ENCODE data around the gene SLC2A11. TPM values are rescaled to one million over a fixed set of nuclear protein-coding genes. Genes with fewer than 3 reads are reported as not detected.
A peak's percentile ranks its signal among the peaks of the same experiment; 100 is the strongest.

SLC2A11 gene
- total RNA-seq, 4 donors from 2014 or later: 3.2 to 12.5 (median 8.7) TPM

DNA sequence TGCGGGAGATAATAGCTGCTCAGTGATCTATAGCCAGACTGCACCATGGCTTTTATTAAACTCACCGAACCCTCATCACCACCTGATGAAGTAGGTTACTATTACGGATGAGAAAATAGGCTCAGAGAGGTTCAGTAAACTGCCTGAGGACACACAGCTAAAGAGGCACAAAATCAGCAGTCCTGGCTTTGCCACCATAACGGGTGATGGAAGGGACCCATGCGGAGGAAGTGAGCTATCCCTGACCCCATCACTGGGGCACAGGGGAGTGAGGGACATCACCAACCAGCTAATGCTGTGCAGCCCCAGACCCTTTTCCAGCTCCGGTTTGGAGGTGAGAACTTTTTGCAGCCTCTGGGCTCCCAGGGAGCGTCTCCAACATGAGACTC is 11.6 kb upstream of the SLC2A11 start:
- Histone ChIP-seq H3K27me3 (no peaks in the 10 kb centered on the region), H3K27ac (no peak overlapping the region), H3K36me3 (no peaks in the 10 kb centered on the region), H3K4me1 (peaks cover 25% of the 10 kb centered on the region), H3K4me3 (no peak overlapping the region), H3K9me3 (no peaks in the 10 kb centered on the region)
- no peak for TF ChIP-seq EP300 (IDR thresholded peaks at IDR 0.05)
- no peak for TF ChIP-seq POLR2AphosphoS5 (IDR thresholded peaks at IDR 0.05)
- TF ChIP-seq POLR2A (IDR thresholded peaks at IDR 0.05): no peak
- TF ChIP-seq, protein P1, sequence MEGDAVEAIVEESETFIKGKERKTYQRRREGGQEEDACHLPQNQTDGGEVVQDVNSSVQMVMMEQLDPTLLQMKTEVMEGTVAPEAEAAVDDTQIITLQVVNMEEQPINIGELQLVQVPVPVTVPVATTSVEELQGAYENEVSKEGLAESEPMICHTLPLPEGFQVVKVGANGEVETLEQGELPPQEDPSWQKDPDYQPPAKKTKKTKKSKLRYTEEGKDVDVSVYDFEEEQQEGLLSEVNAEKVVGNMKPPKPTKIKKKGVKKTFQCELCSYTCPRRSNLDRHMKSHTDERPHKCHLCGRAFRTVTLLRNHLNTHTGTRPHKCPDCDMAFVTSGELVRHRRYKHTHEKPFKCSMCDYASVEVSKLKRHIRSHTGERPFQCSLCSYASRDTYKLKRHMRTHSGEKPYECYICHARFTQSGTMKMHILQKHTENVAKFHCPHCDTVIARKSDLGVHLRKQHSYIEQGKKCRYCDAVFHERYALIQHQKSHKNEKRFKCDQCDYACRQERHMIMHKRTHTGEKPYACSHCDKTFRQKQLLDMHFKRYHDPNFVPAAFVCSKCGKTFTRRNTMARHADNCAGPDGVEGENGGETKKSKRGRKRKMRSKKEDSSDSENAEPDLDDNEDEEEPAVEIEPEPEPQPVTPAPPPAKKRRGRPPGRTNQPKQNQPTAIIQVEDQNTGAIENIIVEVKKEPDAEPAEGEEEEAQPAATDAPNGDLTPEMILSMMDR (IDR thresholded peaks at IDR 0.05): no peak
- WGBS: 61% methylated on average over 6 of the region's 7 CpGs
- DNase-seq (ENCODE audit: low spot score in 2 of 2): no peak

DNA sequence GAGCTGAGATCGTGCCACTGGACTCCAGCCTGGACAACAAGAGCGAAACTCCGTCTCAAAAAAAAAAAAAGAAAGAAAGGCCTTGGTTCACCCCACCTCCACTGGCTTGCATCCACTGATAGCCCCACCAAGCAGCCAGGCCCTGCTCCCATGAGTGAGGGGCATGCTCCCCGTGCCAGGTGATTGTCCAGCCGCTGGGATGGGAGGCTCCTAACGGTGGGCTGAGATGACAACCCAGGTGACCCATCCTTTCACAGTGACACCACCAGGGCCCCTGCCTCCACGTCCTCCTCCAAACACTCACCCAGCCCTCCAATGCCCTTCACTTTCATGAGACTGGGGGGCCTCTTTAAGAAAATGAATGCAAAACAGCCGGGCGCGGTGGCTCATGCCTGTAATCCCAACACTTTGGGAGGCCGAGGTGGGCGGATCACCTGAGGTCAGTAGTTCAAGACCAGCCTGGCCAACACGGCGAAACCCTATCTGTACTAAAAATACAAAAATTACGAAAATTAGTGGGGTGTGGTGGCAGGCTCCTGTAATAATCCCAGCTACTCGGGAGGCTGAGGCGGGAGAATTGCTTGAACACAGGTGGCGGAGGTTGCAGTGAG is 10.3 kb upstream of the SLC2A11 start:
- Histone ChIP-seq H3K36me3 (no peaks in the 10 kb centered on the region), H3K4me3 (no peak overlapping the region), H3K4me1 (peaks cover 25% of the 10 kb centered on the region), H3K27ac (no peak overlapping the region), H3K27me3 (no peaks in the 10 kb centered on the region), H3K9me3 (no peaks in the 10 kb centered on the region)
- no peak for TF ChIP-seq POLR2A (IDR thresholded peaks at IDR 0.05)
- TF ChIP-seq POLR2AphosphoS5 (IDR thresholded peaks at IDR 0.05): no peak
- TF ChIP-seq, protein P1 (IDR thresholded peaks at IDR 0.05): no peak
- no peak for TF ChIP-seq EP300 (IDR thresholded peaks at IDR 0.05)
- DNase-seq (ENCODE audit: low spot score in 2 of 2): no peak
- WGBS: 85% methylated on average over 18 of the region's 18 CpGs

DNA sequence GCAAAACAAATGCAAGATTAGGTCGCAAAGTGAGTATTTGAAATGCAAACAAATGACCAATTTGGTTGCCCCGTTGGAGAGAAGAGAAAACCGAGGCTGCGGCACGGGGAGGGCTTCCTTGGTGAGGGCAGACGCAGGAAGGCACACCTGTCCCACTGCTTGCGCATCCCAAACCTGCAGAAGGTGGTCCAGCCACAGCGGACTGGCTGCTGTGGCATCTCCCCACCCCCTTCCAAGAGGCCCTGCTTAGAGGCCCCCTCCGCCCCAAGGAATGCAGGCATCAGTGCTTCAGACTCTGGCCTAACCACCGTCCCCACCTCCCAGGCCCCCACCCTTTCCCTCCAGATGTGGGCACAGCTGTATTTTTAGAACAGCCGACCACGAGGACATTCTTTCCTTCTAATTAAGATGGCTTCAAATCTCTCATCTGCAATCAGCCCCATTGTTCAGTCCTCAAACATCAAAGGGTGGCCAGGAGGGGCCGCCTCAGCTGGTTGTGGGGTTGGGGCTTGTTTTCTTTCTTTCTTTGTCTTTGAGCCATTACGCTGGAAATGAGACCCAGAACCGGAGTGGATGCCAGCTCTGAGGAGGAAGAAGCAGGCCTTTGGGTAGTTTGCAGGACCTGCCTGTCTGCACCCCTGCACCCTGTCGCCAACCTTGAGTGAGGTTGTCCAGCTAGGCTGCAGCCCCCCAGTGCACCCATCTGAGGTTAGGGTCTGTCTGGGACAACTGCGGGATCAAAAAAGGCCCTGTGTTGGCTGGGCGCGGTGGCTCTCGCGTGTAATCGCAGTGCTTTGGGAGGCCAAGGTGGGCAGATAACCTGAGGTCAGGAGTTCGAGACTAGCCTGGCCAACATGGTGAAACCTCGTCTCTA is 9.4 kb upstream of the SLC2A11 start:
- TF ChIP-seq POLR2AphosphoS5 (IDR thresholded peaks at IDR 0.05) (no peak), EP300 (IDR thresholded peaks at IDR 0.05) (no peak)
- Histone ChIP-seq H3K9me3 (no peaks in the 10 kb centered on the region), H3K36me3 (no peaks in the 10 kb centered on the region), H3K4me1 (peaks cover 25% of the 10 kb centered on the region), H3K27ac (no peak overlapping the region), H3K27me3 (no peaks in the 10 kb centered on the region), H3K4me3 (no peak overlapping the region)
- DNase-seq (ENCODE audit: low spot score in 2 of 2): no peak
- WGBS: 73% methylated on average over 18 of the region's 24 CpGs

- WGBS: 31% methylated on average over 27 of the region's 62 CpGs
- H3K36me3 ChIP-seq: no peaks in the 10 kb centered on the region
- H3K9me3 ChIP-seq: no peaks in the 10 kb centered on the region
- peak; percentile 87 to 90 for DNase-seq (ENCODE audit: low spot score in 2 of 2)
- no peak overlapping the region for H3K27ac ChIP-seq
- TF ChIP-seq POLR2A (IDR thresholded peaks at IDR 0.05): no peak
- no peak for TF ChIP-seq POLR2AphosphoS5 (IDR thresholded peaks at IDR 0.05)
- no peak for TF ChIP-seq EP300 (IDR thresholded peaks at IDR 0.05)
- TF ChIP-seq, protein P1 (IDR thresholded peaks at IDR 0.05): peak; percentile 90 to 98
- no peak overlapping the region for H3K4me3 ChIP-seq
- peaks cover 25% of the 10 kb centered on the region for H3K4me1 ChIP-seq
- H3K27me3 ChIP-seq: no peaks in the 10 kb centered on the region
Observed at GRCh38 chr22:23849009-23850006, 8.4 kb upstream of the SLC2A11 start.

GRCh38 chr22:23850136-23850611 is 7.5 kb upstream of the SLC2A11 start:
- no peak overlapping the region for H3K27ac ChIP-seq
- no peaks in the 10 kb centered on the region for H3K9me3 ChIP-seq
- H3K4me3 ChIP-seq: no peak overlapping the region
- H3K4me1 ChIP-seq: peaks cover 25% of the 10 kb centered on the region
- WGBS: 67% methylated on average over 16 of the region's 16 CpGs
- no peaks in the 10 kb centered on the region for H3K36me3 ChIP-seq
- TF ChIP-seq POLR2A (IDR thresholded peaks at IDR 0.05) (no peak), EP300 (IDR thresholded peaks at IDR 0.05) (no peak), POLR2AphosphoS5 (IDR thresholded peaks at IDR 0.05) (no peak)
- TF ChIP-seq, protein P1 (IDR thresholded peaks at IDR 0.05): no peak
- DNase-seq (ENCODE audit: low spot score in 2 of 2): no peak
- H3K27me3 ChIP-seq: no peaks in the 10 kb centered on the region

Measured in suprapubic skin (tissue), 4 donors.